H9 (cell line): ENCODE results near the gene CDK6. TPM values are rescaled to one million over a fixed set of nuclear protein-coding genes. Genes with fewer than 3 reads are reported as not detected.

Experiments used
- DNase-seq: peaks from one replicate; pipeline ENCODE4 v3.0.0-alpha.2; 2017
- H2AFZ ChIP-seq: one replicate; pipeline ENCODE4 v1.6.1; 2013; ENCODE audit warnings: mild to moderate bottlenecking, low read length, control low read depth, moderate library complexity
- H2AK5ac ChIP-seq: 2 replicates; pipeline ENCODE4 v1.6.1; 2013; ENCODE audit warnings: low read length, control low read depth, mixed read lengths; ENCODE audit not compliant: insufficient read length
- H2BK120ac ChIP-seq: one replicate; pipeline ENCODE4 v1.6.1; 2013; ENCODE audit warnings: low read depth, mild to moderate bottlenecking, low read length, control low read depth, inconsistent platforms; ENCODE audit not compliant: poor library complexity, severe bottlenecking
- H2BK12ac ChIP-seq: 2 replicates; pipeline ENCODE4 v1.6.1; 2013; ENCODE audit warnings: low read length, control low read depth, mixed read lengths, low read depth; ENCODE audit not compliant: insufficient read length
- H2BK15ac ChIP-seq: 2 replicates; pipeline ENCODE4 v1.6.1; 2013; ENCODE audit warnings: low read depth, low read length, control low read depth
- H2BK20ac ChIP-seq: one replicate; pipeline ENCODE4 v1.6.1; 2013; ENCODE audit warnings: low read depth, mild to moderate bottlenecking, low read length, control low read depth, inconsistent platforms; ENCODE audit not compliant: poor library complexity, severe bottlenecking
- H2BK5ac ChIP-seq: 2 replicates; pipeline ENCODE4 v1.6.1; 2013; ENCODE audit warnings: low read length, control low read depth, mixed read lengths; ENCODE audit not compliant: insufficient read length
- H3K14ac ChIP-seq: 2 replicates; pipeline ENCODE4 v1.6.1; 2013; ENCODE audit warnings: low read length, control low read depth; ENCODE audit not compliant: insufficient read depth
- H3K18ac ChIP-seq: 2 replicates; pipeline ENCODE4 v1.6.1; 2013; ENCODE audit warnings: low read depth, mild to moderate bottlenecking, mixed read lengths, low read length, control low read depth; ENCODE audit not compliant: insufficient read length
- H3K23ac ChIP-seq: 2 replicates; pipeline ENCODE4 v1.6.1; 2013; ENCODE audit warnings: low read length, control low read depth, mixed read lengths, low read depth; ENCODE audit not compliant: insufficient read length
- H3K23me2 ChIP-seq: 2 replicates; pipeline ENCODE4 v1.6.1; 2013; ENCODE audit warnings: low read depth, mild to moderate bottlenecking, mixed read lengths, low read length, control low read depth; ENCODE audit not compliant: insufficient read length, poor library complexity, severe bottlenecking
- H3K27ac ChIP-seq: 2 replicates; pipeline ENCODE4 v1.5.1; 2013; ENCODE audit warnings: low read length, control low read depth, mixed read lengths, low read depth; ENCODE audit not compliant: insufficient read length
- H3K27me3 ChIP-seq: 2 replicates; pipeline ENCODE4 v1.6.1; 2013; ENCODE audit warnings: low read length, control low read depth, inconsistent platforms; ENCODE audit not compliant: insufficient read depth
- H3K4ac ChIP-seq: 2 replicates; pipeline ENCODE4 v1.6.1; 2013; ENCODE audit warnings: low read depth, mild to moderate bottlenecking, control low read depth, inconsistent platforms, low read length, moderate library complexity
- H3K4me1 ChIP-seq: 2 replicates; pipeline ENCODE4 v1.6.1; 2013; ENCODE audit warnings: low read length, control low read depth, inconsistent platforms; ENCODE audit not compliant: insufficient read depth
- H3K4me2 ChIP-seq: 2 replicates; pipeline ENCODE4 v1.6.1; 2013; ENCODE audit warnings: low read length, control low read depth, mixed read lengths; ENCODE audit not compliant: insufficient read length, insufficient read depth
- H3K56ac ChIP-seq: 2 replicates; pipeline ENCODE4 v1.6.1; 2013; ENCODE audit warnings: low read depth, mild to moderate bottlenecking, mixed read lengths, low read length, control low read depth; ENCODE audit not compliant: insufficient read length
- H3K79me1 ChIP-seq: 2 replicates; pipeline ENCODE4 v1.6.1; 2013; ENCODE audit warnings: low read depth, mild to moderate bottlenecking, moderate library complexity, low read length, control low read depth, inconsistent platforms; ENCODE audit not compliant: insufficient read depth, poor library complexity, severe bottlenecking
- H3K79me2 ChIP-seq: 2 replicates; pipeline ENCODE4 v1.6.1; 2013; ENCODE audit warnings: low read length, control low read depth, inconsistent platforms; ENCODE audit not compliant: insufficient read depth
- H3K9ac ChIP-seq: 2 replicates; pipeline ENCODE4 v1.6.1; 2013; ENCODE audit warnings: low read length, control low read depth, mixed read lengths; ENCODE audit not compliant: insufficient read length; ENCODE audit errors: extremely low read depth
- H3K9me3 ChIP-seq: one replicate; pipeline ENCODE4 v1.6.1; 2013; ENCODE audit warnings: low read depth, low read length, inconsistent platforms; ENCODE audit not compliant: control insufficient read depth
- H3T11ph ChIP-seq: one replicate; pipeline ENCODE4 v1.6.1; 2013; ENCODE audit warnings: mild to moderate bottlenecking, low read length, control low read depth, inconsistent platforms
- H4K20me1 ChIP-seq: one replicate; pipeline ENCODE4 v1.6.1; 2013; ENCODE audit not compliant: control insufficient read depth, insufficient read length, insufficient read depth
- H4K5ac ChIP-seq: 2 replicates; pipeline ENCODE4 v1.6.1; 2013; ENCODE audit warnings: low read depth, mild to moderate bottlenecking, mixed read lengths, low read length, control low read depth; ENCODE audit not compliant: insufficient read length
- H4K8ac ChIP-seq: replicated peaks from 2 replicates; pipeline ENCODE4 v1.6.1; 2013; ENCODE audit warnings: low read length, control low read depth, mixed read lengths, low read depth; ENCODE audit not compliant: insufficient read length
- H4K91ac ChIP-seq: 2 replicates; pipeline ENCODE4 v1.6.1; 2013; ENCODE audit warnings: low read depth, mild to moderate bottlenecking, moderate library complexity, mixed read lengths, low read length, control low read depth; ENCODE audit not compliant: insufficient read length
- H3K27ac Mint-ChIP-seq, 3 experiments: 2 replicates in 2 of 3; 3 replicates in 1 of 3; pipeline ENCODE4 v1.8.0; 2020 to 2021; ENCODE audit warnings: mixed read lengths in 3 of 3, mild to moderate bottlenecking in 1 of 3, moderate library complexity in 1 of 3
- H3K27me3 Mint-ChIP-seq: 2 replicates; pipeline ENCODE4 v1.8.0; 2021; ENCODE audit warnings: low read depth, mild to moderate bottlenecking, moderate library complexity, mixed read lengths
- H3K36me3 Mint-ChIP-seq, 3 experiments: 2 replicates in 2 of 3; 3 replicates in 1 of 3; pipeline ENCODE4 v1.8.0; 2020 to 2021; ENCODE audit warnings: low read depth in 3 of 3, mixed read lengths in 3 of 3; ENCODE audit not compliant: insufficient read depth in 1 of 3
- H3K4me1 Mint-ChIP-seq, 2 experiments: 2 replicates each; pipeline ENCODE4 v1.8.0; 2020; ENCODE audit warnings: mixed read lengths in 2 of 2
- H3K4me3 Mint-ChIP-seq, 2 experiments: 2 replicates in 1 of 2; 3 replicates in 1 of 2; pipeline ENCODE4 v1.8.0; 2020 to 2021; ENCODE audit warnings: mild to moderate bottlenecking in 2 of 2, mixed read lengths in 2 of 2, moderate library complexity in 1 of 2
- H3K9me3 Mint-ChIP-seq, 2 experiments: 2 replicates in 1 of 2; 3 replicates in 1 of 2; pipeline ENCODE4 v1.8.0; 2020; ENCODE audit warnings: mild to moderate bottlenecking in 2 of 2, mixed read lengths in 2 of 2, moderate library complexity in 1 of 2
- CTCF ChIP-seq: fragments of 200-600 bp; sonication (generic); conservative IDR thresholded peaks from 3 replicates; pipeline ENCODE4 v1.8.0; 2021; ENCODE audit warnings: antibody characterized with exemption, mild to moderate bottlenecking
- WGBS: extraction: QIAGEN DNeasy Blood & Tissue Kit; methylation state at CpG from one replicate; pipeline ENCODE4 v1.1.7; 2013; ENCODE audit warnings: missing lambda C conversion rate, low lambda C conversion rate, mixed read lengths; ENCODE audit not compliant: insufficient read length; ENCODE audit errors: extremely low coverage; 5-methylcytosine and 5-hydroxymethylcytosine counted together
- total RNA-seq: library from RNA; stranded (reverse); gene quantifications from 2 replicates; pipeline ENCODE4 v1.2.1, GENCODE V29; 2021

CDK6 gene
- total RNA-seq, 1 experiment from 2014 or later, result 30.0 TPM

- H3K27me3 ChIP-seq, result no peaks in the 10 kb centered on the region
- no peak overlapping the region for H3K27ac Mint-ChIP-seq
- no peaks in the 10 kb centered on the region for H3K23me2 ChIP-seq
- no peak overlapping the region for H3K14ac ChIP-seq
- H3K18ac ChIP-seq, result no peak overlapping the region
- H4K8ac ChIP-seq, result no peak overlapping the region
- H2BK12ac ChIP-seq, result no peak overlapping the region
- no peak overlapping the region for H3K4me3 Mint-ChIP-seq
- no peaks in the 10 kb centered on the region for H3K27me3 Mint-ChIP-seq
- H2BK15ac ChIP-seq, result no peak overlapping the region
- no peak overlapping the region for H2BK5ac ChIP-seq
- H3K9ac ChIP-seq, result peak overlapping the region; percentile 22
- H3K27ac ChIP-seq, result no peak overlapping the region
- no peak overlapping the region for H3T11ph ChIP-seq
- no peak for DNase-seq
- no peaks in the 10 kb centered on the region for H3K9me3 Mint-ChIP-seq
- H3K4ac ChIP-seq, result no peak overlapping the region
- WGBS, result no CpG with 5 or more reads among the region's 4 CpGs
- H3K4me1 ChIP-seq, result no peaks in the 10 kb centered on the region
- no peaks in the 10 kb centered on the region for H3K9me3 ChIP-seq
- no peaks in the 10 kb centered on the region for H3K79me1 ChIP-seq
- H3K79me2 ChIP-seq, result no peaks in the 10 kb centered on the region
- H4K20me1 ChIP-seq, result no peaks in the 10 kb centered on the region
- H3K56ac ChIP-seq, result no peak overlapping the region
- peaks cover 5 to 7% of the 10 kb centered on the region in 2 experiments for H3K4me1 Mint-ChIP-seq
- H3K36me3 Mint-ChIP-seq, result peaks cover 0 to 9% (median 2%) of the 10 kb centered on the region in 3 experiments; a peak in 3 of 7 replicates
- H2AFZ ChIP-seq, result no peak overlapping the region
- no peak overlapping the region for H2BK120ac ChIP-seq
- H4K5ac ChIP-seq, result no peak overlapping the region
- no peak overlapping the region for H2AK5ac ChIP-seq
- TF ChIP-seq CTCF, result no peak
- H4K91ac ChIP-seq, result no peak overlapping the region
- no peak overlapping the region for H3K23ac ChIP-seq
- H3K4me2 ChIP-seq, result no peak overlapping the region
- no peak overlapping the region for H2BK20ac ChIP-seq
These were observed 96.2 kb downstream of the CDK6 start for GRCh38 chr7:92740134-92740533.
